ENCODE measurements around the gene SND1. TPM values are rescaled to one million over a fixed set of nuclear protein-coding genes. Genes with fewer than 3 reads are reported as not detected.

The SND1 gene
- total and polyA plus RNA-seq, 4 donors: 59.4 to 214 (median 84.1) TPM

DNA sequence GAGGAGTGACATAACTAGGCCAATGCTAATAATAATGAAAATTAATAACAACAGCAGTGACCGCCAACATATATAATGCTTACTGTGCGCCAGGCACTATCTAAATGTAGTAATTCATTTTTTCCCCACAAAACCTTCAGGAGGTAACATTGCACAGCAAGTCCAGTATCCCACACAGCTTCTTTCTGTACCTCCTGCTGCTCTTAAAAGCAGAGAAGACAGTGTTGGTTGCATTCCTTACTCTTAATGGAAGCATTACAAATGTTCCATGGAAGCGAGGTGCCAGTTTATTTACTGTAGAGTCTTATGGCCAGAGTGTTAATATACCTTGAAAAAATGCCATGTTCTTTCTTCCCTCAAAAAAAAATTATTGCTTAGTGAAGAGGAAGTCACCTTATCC is 211.1 kb downstream of the SND1 start:
- peaks cover 0 to 5% (median 3%) of the 10 kb centered on the region in 4 donors for H3K36me3 ChIP-seq (ENCODE audit: control insufficient read depth in 4 of 4, insufficient read depth in 3 of 4, low read depth in 1 of 4, low read length in 3 of 4)

More for the DNA sequence above, 211.1 kb downstream of the SND1 start:
- Histone ChIP-seq H3K27ac (ENCODE audit: low read depth in 1 of 2, low read length in 2 of 2) (no peak overlapping the region), H3K27me3 (ENCODE audit: control insufficient read depth in 4 of 4, insufficient read depth in 4 of 4, low read length in 3 of 4) (no peaks in the 10 kb centered on the region), H3K9ac (ENCODE audit: low read depth in 1 of 2, low read length in 2 of 2) (no peak overlapping the region), H3K4me3 (ENCODE audit: low read depth in 1 of 3, low read length in 3 of 3) (no peak overlapping the region), H3K9me3 (ENCODE audit: control insufficient read depth in 4 of 4, low read length in 3 of 4) (no peaks in the 10 kb centered on the region), H3K4me1 (ENCODE audit: control insufficient read depth in 4 of 4, insufficient read depth in 4 of 4, low read length in 3 of 4) (no peaks in the 10 kb centered on the region)
- TF ChIP-seq, protein P1, sequence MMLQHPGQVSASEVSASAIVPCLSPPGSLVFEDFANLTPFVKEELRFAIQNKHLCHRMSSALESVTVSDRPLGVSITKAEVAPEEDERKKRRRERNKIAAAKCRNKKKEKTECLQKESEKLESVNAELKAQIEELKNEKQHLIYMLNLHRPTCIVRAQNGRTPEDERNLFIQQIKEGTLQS (IDR thresholded peaks at IDR 0.05): no peak
- TF ChIP-seq, protein P2, sequence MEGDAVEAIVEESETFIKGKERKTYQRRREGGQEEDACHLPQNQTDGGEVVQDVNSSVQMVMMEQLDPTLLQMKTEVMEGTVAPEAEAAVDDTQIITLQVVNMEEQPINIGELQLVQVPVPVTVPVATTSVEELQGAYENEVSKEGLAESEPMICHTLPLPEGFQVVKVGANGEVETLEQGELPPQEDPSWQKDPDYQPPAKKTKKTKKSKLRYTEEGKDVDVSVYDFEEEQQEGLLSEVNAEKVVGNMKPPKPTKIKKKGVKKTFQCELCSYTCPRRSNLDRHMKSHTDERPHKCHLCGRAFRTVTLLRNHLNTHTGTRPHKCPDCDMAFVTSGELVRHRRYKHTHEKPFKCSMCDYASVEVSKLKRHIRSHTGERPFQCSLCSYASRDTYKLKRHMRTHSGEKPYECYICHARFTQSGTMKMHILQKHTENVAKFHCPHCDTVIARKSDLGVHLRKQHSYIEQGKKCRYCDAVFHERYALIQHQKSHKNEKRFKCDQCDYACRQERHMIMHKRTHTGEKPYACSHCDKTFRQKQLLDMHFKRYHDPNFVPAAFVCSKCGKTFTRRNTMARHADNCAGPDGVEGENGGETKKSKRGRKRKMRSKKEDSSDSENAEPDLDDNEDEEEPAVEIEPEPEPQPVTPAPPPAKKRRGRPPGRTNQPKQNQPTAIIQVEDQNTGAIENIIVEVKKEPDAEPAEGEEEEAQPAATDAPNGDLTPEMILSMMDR (IDR thresholded peaks at IDR 0.05; ENCODE audit: low read depth, low read length, missing input control): no peak
- TF ChIP-seq JUND (IDR thresholded peaks at IDR 0.05) (no peak), TAF1 (conservative IDR thresholded peaks at IDR 0.05) (no peak), HNF4A (conservative IDR thresholded peaks at IDR 0.05) (no peak), HNF4G (IDR thresholded peaks at IDR 0.05) (no peak), RAD21 (IDR thresholded peaks at IDR 0.05) (no peak), FOXA2 (IDR thresholded peaks at IDR 0.05) (no peak), NR2F2 (IDR thresholded peaks at IDR 0.05) (no peak), GABPA (IDR thresholded peaks at IDR 0.05 in 1 of 2, conservative IDR thresholded peaks at IDR 0.05 in 1 of 2) (no peak), EGR1 (IDR thresholded peaks at IDR 0.05; ENCODE audit: low read depth in 2 of 2) (no peak), SP1 (IDR thresholded peaks at IDR 0.05) (no peak), RXRA (IDR thresholded peaks at IDR 0.05) (no peak), FOXA1 (IDR thresholded peaks at IDR 0.05) (no peak), YY1 (IDR thresholded peaks at IDR 0.05) (no peak)
- TF ChIP-seq, protein P3, sequence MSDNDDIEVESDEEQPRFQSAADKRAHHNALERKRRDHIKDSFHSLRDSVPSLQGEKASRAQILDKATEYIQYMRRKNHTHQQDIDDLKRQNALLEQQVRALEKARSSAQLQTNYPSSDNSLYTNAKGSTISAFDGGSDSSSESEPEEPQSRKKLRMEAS (IDR thresholded peaks at IDR 0.05): no peak
- TF ChIP-seq, protein P4, sequence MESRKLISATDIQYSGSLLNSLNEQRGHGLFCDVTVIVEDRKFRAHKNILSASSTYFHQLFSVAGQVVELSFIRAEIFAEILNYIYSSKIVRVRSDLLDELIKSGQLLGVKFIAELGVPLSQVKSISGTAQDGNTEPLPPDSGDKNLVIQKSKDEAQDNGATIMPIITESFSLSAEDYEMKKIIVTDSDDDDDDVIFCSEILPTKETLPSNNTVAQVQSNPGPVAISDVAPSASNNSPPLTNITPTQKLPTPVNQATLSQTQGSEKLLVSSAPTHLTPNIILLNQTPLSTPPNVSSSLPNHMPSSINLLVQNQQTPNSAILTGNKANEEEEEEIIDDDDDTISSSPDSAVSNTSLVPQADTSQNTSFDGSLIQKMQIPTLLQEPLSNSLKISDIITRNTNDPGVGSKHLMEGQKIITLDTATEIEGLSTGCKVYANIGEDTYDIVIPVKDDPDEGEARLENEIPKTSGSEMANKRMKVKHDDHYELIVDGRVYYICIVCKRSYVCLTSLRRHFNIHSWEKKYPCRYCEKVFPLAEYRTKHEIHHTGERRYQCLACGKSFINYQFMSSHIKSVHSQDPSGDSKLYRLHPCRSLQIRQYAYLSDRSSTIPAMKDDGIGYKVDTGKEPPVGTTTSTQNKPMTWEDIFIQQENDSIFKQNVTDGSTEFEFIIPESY (IDR thresholded peaks at IDR 0.05): no peak
- TF ChIP-seq, protein P5, sequence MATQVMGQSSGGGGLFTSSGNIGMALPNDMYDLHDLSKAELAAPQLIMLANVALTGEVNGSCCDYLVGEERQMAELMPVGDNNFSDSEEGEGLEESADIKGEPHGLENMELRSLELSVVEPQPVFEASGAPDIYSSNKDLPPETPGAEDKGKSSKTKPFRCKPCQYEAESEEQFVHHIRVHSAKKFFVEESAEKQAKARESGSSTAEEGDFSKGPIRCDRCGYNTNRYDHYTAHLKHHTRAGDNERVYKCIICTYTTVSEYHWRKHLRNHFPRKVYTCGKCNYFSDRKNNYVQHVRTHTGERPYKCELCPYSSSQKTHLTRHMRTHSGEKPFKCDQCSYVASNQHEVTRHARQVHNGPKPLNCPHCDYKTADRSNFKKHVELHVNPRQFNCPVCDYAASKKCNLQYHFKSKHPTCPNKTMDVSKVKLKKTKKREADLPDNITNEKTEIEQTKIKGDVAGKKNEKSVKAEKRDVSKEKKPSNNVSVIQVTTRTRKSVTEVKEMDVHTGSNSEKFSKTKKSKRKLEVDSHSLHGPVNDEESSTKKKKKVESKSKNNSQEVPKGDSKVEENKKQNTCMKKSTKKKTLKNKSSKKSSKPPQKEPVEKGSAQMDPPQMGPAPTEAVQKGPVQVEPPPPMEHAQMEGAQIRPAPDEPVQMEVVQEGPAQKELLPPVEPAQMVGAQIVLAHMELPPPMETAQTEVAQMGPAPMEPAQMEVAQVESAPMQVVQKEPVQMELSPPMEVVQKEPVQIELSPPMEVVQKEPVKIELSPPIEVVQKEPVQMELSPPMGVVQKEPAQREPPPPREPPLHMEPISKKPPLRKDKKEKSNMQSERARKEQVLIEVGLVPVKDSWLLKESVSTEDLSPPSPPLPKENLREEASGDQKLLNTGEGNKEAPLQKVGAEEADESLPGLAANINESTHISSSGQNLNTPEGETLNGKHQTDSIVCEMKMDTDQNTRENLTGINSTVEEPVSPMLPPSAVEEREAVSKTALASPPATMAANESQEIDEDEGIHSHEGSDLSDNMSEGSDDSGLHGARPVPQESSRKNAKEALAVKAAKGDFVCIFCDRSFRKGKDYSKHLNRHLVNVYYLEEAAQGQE (IDR thresholded peaks at IDR 0.05): no peak
- WGBS: 97% methylated on average over 3 of the region's 3 CpGs
- no peak for DNase-seq (ENCODE audit: low spot score)

All from liver (tissue), 9 donors.